ENCODE data around the gene CREB3.

Gene CREB3, protein sequence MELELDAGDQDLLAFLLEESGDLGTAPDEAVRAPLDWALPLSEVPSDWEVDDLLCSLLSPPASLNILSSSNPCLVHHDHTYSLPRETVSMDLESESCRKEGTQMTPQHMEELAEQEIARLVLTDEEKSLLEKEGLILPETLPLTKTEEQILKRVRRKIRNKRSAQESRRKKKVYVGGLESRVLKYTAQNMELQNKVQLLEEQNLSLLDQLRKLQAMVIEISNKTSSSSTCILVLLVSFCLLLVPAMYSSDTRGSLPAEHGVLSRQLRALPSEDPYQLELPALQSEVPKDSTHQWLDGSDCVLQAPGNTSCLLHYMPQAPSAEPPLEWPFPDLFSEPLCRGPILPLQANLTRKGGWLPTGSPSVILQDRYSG

GRCh38 chr9:35732185-35732799 lies at the start of gene CREB3, which contains the start of gene TLN1:
TSS of gene CREB3 (plus strand) at chr9:35732666. CDS start at chr9:35732773, 107 bp downstream.
TSS of gene TLN1 (minus strand) at chr9:35732195. CDS start at chr9:35725694, 6,501 bp downstream.
- peak; percentile 99 for DNase-seq (ENCODE audit: low read depth)

DNA sequence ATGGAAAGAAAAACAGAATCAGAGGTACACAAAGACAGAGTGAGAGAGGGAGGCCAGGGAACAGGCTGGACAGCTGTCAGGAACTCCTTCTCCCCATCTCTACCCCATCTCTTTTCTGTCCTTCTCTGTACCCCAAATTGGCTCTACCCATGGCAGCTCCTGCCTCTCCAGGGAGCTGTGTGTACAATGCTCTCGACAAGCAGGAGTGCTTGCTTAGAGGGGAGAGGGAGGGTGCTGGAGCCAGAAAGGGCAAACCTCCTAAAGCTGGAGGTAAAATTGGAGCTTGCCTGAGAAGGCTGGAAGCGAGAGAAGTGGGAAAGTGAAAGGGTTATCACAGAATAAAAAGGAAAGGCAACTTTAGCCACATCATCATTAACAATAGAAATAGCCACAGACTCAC lies 49.1 kb upstream of the CREB3 start:
- no peak for DNase-seq (ENCODE audit: low read depth)

- no peak for DNase-seq (ENCODE audit: low read depth)
Measured at GRCh38 chr9:35684921-35685320, 47.5 kb upstream of the CREB3 start.

- no peak for DNase-seq (ENCODE audit: low read depth)
Measured at GRCh38 chr9:35685506-35685905, 47.0 kb upstream of the CREB3 start.

- DNase-seq (ENCODE audit: low read depth) = no peak
Measured at GRCh38 chr9:35686222-35687203, 46.0 kb upstream of the CREB3 start.

DNA sequence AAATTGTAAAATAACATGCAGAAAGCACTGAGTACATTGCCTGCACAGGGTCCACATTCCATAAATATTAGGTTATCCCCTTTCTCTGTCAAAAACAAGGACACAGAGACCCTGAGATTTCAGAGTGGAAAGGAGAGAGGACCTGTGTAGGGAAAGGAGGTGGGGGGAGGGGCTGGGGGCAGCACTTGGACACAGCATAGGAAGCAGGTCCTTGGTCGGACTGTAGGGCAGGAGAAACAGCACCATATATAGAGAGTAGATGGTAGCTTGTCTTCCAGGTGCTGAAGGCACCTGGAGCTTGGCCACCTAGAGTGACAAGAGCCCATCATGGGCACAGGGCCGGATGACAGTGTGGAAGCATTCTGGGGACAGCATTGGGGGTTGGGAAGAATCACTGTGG lies 45.2 kb upstream of the CREB3 start:
- DNase-seq (ENCODE audit: low read depth) = no peak

DNA sequence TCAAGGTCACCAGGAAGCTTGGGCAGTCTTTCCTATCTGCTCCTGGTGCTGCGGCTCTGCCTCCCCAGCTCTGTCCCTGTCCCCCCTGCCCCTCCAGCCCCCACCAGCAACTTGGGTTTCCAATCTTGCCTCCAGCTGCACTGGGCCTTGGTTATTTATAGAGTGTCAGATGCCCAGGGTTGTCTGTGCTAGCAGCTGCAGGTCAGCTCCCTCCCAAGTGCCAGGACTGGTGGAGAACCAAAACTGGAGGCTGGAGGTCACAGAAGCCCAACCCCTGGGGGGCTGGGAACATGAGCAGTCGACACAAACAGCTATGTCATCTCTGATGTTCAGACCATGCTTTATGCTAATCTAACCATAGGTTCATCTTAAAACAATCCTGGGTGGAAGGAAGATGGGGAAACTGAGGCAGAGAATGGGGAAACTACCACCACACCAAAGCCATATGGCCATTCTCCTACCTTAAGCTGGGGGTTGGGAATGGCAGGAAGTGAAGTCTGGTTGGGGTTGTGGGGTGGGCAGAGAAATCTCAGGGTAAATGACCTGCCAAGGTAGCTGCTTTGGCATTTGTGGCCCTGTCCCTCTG lies 44.4 kb upstream of the CREB3 start:
- DNase-seq (ENCODE audit: low read depth) = no peak

GRCh38 chr9:35688558-35689541 lies 43.6 kb upstream of the CREB3 start:
- DNase-seq (ENCODE audit: low read depth) = peak; percentile 91

- DNase-seq (ENCODE audit: low read depth) = peak; percentile 82
Measured at GRCh38 chr9:35689542-35690293, 42.7 kb upstream of the CREB3 start, which contains the start of gene TPM2. TSS of gene TPM2 (minus strand) at chr9:35689925. CDS start at chr9:35689817, 108 bp downstream.

DNA sequence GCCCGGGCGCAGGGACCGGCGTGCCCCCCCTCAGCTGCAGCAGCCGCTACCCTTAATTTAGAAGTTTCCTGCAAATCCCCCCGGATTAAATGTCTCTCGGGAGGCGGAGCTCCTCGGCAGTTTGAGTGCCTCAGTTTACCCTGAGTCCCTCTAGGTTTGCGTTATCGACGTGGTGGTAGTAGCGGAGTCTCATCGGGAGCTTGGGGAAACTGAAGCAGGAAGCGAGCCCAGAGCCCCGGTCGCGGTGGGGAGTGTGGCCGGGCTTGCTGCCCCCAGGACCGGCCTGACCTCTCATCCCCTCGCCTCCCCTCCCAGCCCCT lies 42.2 kb upstream of the CREB3 start:
- DNase-seq (ENCODE audit: low read depth) = peak; percentile 51

GRCh38 chr9:35690614-35691333 lies 41.7 kb upstream of the CREB3 start:
- DNase-seq (ENCODE audit: low read depth) = peak; percentile 70

- no peak for DNase-seq (ENCODE audit: low read depth)
Measured at GRCh38 chr9:35691334-35691650, 41.2 kb upstream of the CREB3 start.

- DNase-seq (ENCODE audit: low read depth) = no peak
Measured at GRCh38 chr9:35691757-35692301, 40.6 kb upstream of the CREB3 start.

- no peak for DNase-seq (ENCODE audit: low read depth)
Measured at GRCh38 chr9:35695943-35696401, 36.5 kb upstream of the CREB3 start.

DNA sequence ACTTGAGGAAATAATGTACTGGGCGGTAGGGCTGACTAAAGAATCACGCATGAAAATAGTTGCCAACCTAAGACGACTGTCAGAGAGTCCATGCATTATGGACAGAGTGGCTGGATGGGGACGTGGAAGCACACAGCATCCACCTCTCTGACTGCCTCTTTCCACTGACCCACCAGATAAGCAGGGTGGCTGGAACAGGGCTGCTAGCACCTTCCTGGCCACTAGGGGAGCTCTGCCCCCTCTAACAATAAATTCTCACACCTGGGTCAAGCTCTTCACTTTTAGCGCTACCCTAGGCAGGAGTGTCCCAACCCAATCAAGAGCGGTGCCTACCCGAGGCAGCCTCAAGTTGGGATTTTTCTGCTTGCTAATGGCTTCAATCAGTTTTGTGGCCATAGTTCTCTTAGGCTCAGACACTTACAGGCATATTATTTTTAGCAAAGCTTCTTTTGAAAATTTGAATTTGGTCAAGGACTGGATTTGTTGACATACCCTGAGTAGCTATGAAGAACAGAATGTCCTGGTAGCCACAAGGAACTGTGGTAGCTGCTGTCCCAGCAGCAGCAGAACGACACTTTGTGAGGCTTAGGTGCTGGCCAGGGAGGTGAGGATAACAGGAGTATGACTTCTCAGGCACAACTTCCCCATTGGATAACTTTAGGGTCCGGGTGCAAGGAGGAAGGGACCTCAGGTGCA lies 35.8 kb upstream of the CREB3 start:
- DNase-seq (ENCODE audit: low read depth) = peak; percentile 70

DNA sequence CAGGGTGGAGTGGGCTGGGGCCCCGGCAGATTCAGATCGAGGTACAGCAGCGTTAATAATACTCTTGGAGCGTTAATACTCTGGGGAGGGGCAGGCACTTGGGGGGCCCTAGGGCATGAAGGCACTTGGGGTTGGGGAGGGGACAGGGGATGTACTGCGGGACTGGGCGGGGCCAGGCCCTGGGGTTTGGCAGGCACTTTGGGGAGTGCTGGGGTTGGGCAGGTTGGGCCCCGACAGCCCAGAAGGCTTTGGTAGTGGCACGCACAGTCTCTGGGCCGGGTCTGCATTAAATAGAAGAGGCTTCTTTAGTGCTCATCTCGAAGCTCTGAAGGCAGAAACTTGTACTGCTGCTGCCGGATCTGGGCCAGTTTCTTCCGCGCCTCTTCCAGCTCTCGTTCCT lies 35.0 kb upstream of the CREB3 start:
- no peak for DNase-seq (ENCODE audit: low read depth)

DNA sequence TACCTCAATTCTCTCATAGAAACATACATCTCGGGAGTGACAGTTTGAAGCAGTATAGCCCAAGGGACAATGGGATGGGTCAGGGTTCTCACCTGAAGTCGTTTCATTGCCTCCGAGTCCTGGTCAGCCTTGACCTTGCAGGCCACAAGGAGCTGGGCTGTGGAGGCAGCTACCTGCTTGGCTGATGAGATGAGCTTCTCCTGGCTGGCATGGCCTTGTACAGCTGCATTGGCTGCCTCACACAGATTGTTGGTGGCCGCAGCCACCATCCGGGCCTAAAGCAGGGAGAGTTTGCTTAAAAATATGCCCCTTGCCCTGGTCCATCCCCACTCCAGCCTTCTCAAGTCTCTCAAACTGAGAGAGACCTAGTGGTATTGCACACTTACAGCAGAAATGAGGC lies 34.2 kb upstream of the CREB3 start:
- no peak for DNase-seq (ENCODE audit: low read depth)

DNA sequence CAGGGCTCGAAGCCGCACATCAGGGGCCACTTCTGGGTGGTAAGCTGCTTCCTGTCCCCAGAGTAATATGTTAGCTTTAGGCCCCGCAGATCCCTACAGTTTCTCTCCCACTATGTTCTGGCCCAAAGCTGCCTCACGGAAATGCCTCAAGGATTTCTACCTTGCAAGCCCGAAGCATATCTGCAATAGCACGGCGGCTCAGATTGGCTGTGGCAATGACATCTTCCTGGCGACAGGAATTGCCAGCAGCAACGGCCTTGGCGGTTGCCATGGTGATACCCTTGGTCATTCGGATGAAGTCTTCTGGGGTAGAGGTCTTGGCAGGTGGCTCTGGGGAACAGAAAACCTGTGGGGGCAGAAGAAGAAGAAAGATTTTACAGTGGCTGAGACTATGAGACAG lies 32.4 kb upstream of the CREB3 start:
- DNase-seq (ENCODE audit: low read depth) = no peak

DNA sequence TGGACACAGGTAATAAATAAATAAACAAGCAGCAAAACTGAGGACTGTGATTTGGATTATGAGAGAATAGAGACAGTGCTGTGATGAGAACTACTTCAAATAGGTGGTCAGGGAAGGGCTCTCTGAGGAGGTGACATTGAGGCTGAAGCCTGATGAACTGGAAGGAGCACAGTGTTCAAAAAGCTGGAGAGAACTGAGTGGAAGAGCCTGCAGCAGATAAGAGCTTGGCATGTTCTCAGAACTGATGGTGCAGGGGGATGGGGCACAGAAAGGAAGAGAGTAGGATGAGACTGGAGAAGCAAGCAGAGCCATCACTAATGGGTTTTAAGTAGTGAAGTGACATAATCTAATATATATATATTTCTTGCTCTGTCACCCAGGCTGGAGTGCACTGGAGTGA lies 31.5 kb upstream of the CREB3 start:
- no peak for DNase-seq (ENCODE audit: low read depth)

All from ELR (cell line).